Small intestine (tissue), 7 donors: ENCODE results near the gene AK8. TPM values are rescaled to one million over a fixed set of nuclear protein-coding genes. Genes with fewer than 3 reads are reported as not detected.
"Not testable (repeated sequence)": the region's sequence is repeated elsewhere in the genome, so short reads cannot be mapped to it uniquely, and the experiment has no call there.

ENCODE experiments used
- DNase-seq, 2 donors: peaks; one replicate each; pipeline versions ENCODE4 v3.0.0 to v3.0.0-alpha.2; 2013
- FAIRE-seq: peaks from 2 replicates; lab custom pipeline; 2012; peaks lifted over from hg19 to GRCh38; lab: Jason Lieb, UNC
- H3K27ac ChIP-seq, 3 donors: one replicate each; pipeline ENCODE4 v1.5.1; 2013; ENCODE audit warnings: low read length in 2 of 3, mild to moderate bottlenecking in 2 of 3, control low read depth in 1 of 3, inconsistent platforms in 1 of 3, low read depth in 1 of 3, moderate library complexity in 1 of 3
- H3K27me3 ChIP-seq, 3 donors: one replicate each; pipeline ENCODE4 v1.6.1; 2013; ENCODE audit warnings: low read length in 3 of 3, inconsistent platforms in 1 of 3; ENCODE audit not compliant: control insufficient read depth in 3 of 3, insufficient read depth in 3 of 3
- H3K36me3 ChIP-seq, 3 donors: one replicate each; pipeline ENCODE4 v1.6.1; 2013; ENCODE audit warnings: low read length in 3 of 3, inconsistent platforms in 1 of 3, low read depth in 1 of 3, mild to moderate bottlenecking in 1 of 3, moderate library complexity in 1 of 3; ENCODE audit not compliant: control insufficient read depth in 3 of 3, insufficient read depth in 2 of 3
- H3K4me1 ChIP-seq, 3 donors: one replicate each; pipeline ENCODE4 v1.6.1; 2013; ENCODE audit warnings: low read length in 2 of 3, inconsistent platforms in 1 of 3, low read depth in 1 of 3, mild to moderate bottlenecking in 1 of 3, moderate library complexity in 1 of 3; ENCODE audit not compliant: control insufficient read depth in 3 of 3, insufficient read depth in 2 of 3
- H3K4me3 ChIP-seq, 3 donors: one replicate each; pipeline ENCODE4 v1.5.1; 2013; ENCODE audit warnings: low read length in 3 of 3, control low read depth in 1 of 3, inconsistent platforms in 1 of 3, low read depth in 1 of 3, mild to moderate bottlenecking in 1 of 3, moderate library complexity in 1 of 3
- H3K9me3 ChIP-seq, 2 donors: one replicate each; pipeline ENCODE4 v1.6.1; 2013; ENCODE audit warnings: low read depth in 1 of 2, low read length in 1 of 2; ENCODE audit not compliant: control insufficient read depth in 2 of 2, insufficient read depth in 1 of 2
- WGBS, 3 donors: extraction: QIAGEN DNeasy Blood & Tissue Kit; methylation state at CpG; one replicate each; pipeline ENCODE4 v1.1.7; 2013; 5-methylcytosine and 5-hydroxymethylcytosine counted together
- polyA plus RNA-seq, 4 donors: library from polyadenylated mRNA; stranded (reverse) in 3 of 4; unstranded in 1 of 4; fragments of 200-250 nt in 3 of 4; fragments of 120-200 nt in 1 of 4; gene quantifications; one replicate each; pipeline versions ENCODE4 v1.2.1 to v1.2.3, GENCODE V29; 2013
- donor health status: healthy with polysubstance abuse.
- donor health status: control.
- donor health status: control.
- donor health status: Bipolar disorder and iron deficiency.
- donor health status: healthy.

Gene AK8
- polyA plus RNA-seq, 4 donors: 0.09 to 3.0 TPM; not detected in 2

- no peak overlapping the region for H3K4me3 ChIP-seq
These were observed 101.2 kb downstream of the AK8 start for GRCh38 chr9:132776891-132777290.

GRCh38 chr9:132776268-132776667 lies 101.8 kb downstream of the AK8 start:
- peaks cover 0 to 13% of the 10 kb centered on the region in 2 donors for H3K9me3 ChIP-seq
- no peak for FAIRE-seq
- WGBS, 3 donors: 87 to 92% (median 89%) methylated on average over 11 of the region's 11 CpGs
- H3K4me3 ChIP-seq: no peak overlapping the region
- no peaks in the 10 kb centered on the region for H3K36me3 ChIP-seq
- peaks cover 0 to 4% (median 0%) of the 10 kb centered on the region in 3 donors for H3K27me3 ChIP-seq
- H3K4me1 ChIP-seq: no peaks in the 10 kb centered on the region
- DNase-seq: no peak
- H3K27ac ChIP-seq: no peak overlapping the region

More at GRCh38 chr9:132776891-132777290, 101.2 kb downstream of the AK8 start:
- H3K36me3 ChIP-seq: no peaks in the 10 kb centered on the region
- no peak for DNase-seq
- H3K4me1 ChIP-seq: no peaks in the 10 kb centered on the region
- H3K27ac ChIP-seq: no peak overlapping the region
- no peak for FAIRE-seq
- H3K9me3 ChIP-seq: peaks cover 0 to 8% of the 10 kb centered on the region in 2 donors
- WGBS, 3 donors: 89 to 90% (median 89%) methylated on average over 6 of the region's 6 CpGs
- H3K27me3 ChIP-seq: peaks cover 0 to 4% (median 0%) of the 10 kb centered on the region in 3 donors

GRCh38 chr9:132775720-132776119 lies 102.4 kb downstream of the AK8 start:
- H3K36me3 ChIP-seq: no peaks in the 10 kb centered on the region
- FAIRE-seq (no peak), DNase-seq (no peak)
- peaks cover 0 to 3% (median 0%) of the 10 kb centered on the region in 3 donors for H3K27me3 ChIP-seq
- peaks cover 0 to under 1% (median 0%) of the 10 kb centered on the region in 3 donors for H3K4me1 ChIP-seq
- H3K4me3 ChIP-seq: no peak overlapping the region
- peaks cover 0 to 13% of the 10 kb centered on the region in 2 donors for H3K9me3 ChIP-seq
- 88 to 90% (median 88%) methylated on average over 4 of the region's 4 CpGs for WGBS, 3 donors
- H3K27ac ChIP-seq: no peak overlapping the region

GRCh38 chr9:132774886-132775285 lies 103.2 kb downstream of the AK8 start:
- Histone ChIP-seq H3K36me3 (no peaks in the 10 kb centered on the region), H3K4me3 (no peak overlapping the region), H3K27ac (peak overlapping the region in 1 of 3 donors; percentile 10), H3K27me3 (no peaks in the 10 kb centered on the region), H3K9me3 (peaks cover 0 to 13% of the 10 kb centered on the region in 2 donors), H3K4me1 (peaks cover 0 to 3% (median 0%) of the 10 kb centered on the region in 3 donors)
- FAIRE-seq (no peak), DNase-seq (no peak)
- WGBS, 3 donors: 90 to 96% (median 95%) methylated on average over 1 of the region's 1 CpG

GRCh38 chr9:132773764-132774339 lies 104.2 kb downstream of the AK8 start:
- WGBS, 3 donors: 54 to 72% (median 60%) methylated on average over 7 of the region's 7 CpGs
- Histone ChIP-seq H3K36me3 (no peaks in the 10 kb centered on the region), H3K4me1 (peaks cover 0 to 3% (median 0%) of the 10 kb centered on the region in 3 donors), H3K27me3 (no peaks in the 10 kb centered on the region), H3K9me3 (peaks cover 0 to 13% of the 10 kb centered on the region in 2 donors), H3K4me3 (no peak overlapping the region), H3K27ac (no peak overlapping the region)
- no peak for DNase-seq
- FAIRE-seq: no peak

GRCh38 chr9:132773093-132773492 lies 105.0 kb downstream of the AK8 start:
- Histone ChIP-seq H3K36me3 (no peaks in the 10 kb centered on the region), H3K27me3 (no peaks in the 10 kb centered on the region), H3K9me3 (peaks cover 0 to 13% of the 10 kb centered on the region in 2 donors), H3K4me3 (no peak overlapping the region), H3K4me1 (peaks cover 0 to 3% (median 0%) of the 10 kb centered on the region in 3 donors), H3K27ac (no peak overlapping the region)
- FAIRE-seq: no peak
- DNase-seq: no peak
- 76 to 89% (median 89%) methylated on average over 2 of the region's 2 CpGs for WGBS, 3 donors

- not testable (repeated sequence) for H3K4me1 ChIP-seq, H3K4me3 ChIP-seq, H3K27me3 ChIP-seq, H3K36me3 ChIP-seq, FAIRE-seq, DNase-seq, H3K27ac ChIP-seq
- H3K9me3 ChIP-seq: peaks cover 0 to 13% of the 10 kb centered on the region in 2 donors
- 95 to 97% (median 97%) methylated on average over 5 of the region's 5 CpGs for WGBS, 3 donors
These were observed 106.3 kb downstream of the AK8 start for GRCh38 chr9:132771752-132772151.

GRCh38 chr9:132770770-132771310 lies 107.2 kb downstream of the AK8 start:
- peak overlapping the region in 1 of 3 donors; percentile 96 for H3K27ac ChIP-seq
- DNase-seq (no peak), FAIRE-seq (no peak)
- WGBS, 3 donors: 83 to 89% (median 86%) methylated on average over 9 to 10 of the region's 10 CpGs
- H3K27me3 ChIP-seq: no peaks in the 10 kb centered on the region
- peaks cover 0 to 3% (median 0%) of the 10 kb centered on the region in 3 donors for H3K4me1 ChIP-seq
- no peaks in the 10 kb centered on the region for H3K36me3 ChIP-seq
- H3K4me3 ChIP-seq: peak overlapping the region in 2 of 3 donors; percentile 96 to 98
- H3K9me3 ChIP-seq: peaks cover 0 to 13% of the 10 kb centered on the region in 2 donors
